WTC11 (cell line): ENCODE measurements around the gene LRTM1. TPM values are rescaled to one million over a fixed set of nuclear protein-coding genes. Genes with fewer than 3 reads are reported as not detected.
A peak's percentile ranks its signal among the peaks of the same experiment; 100 is the strongest.

Experiments
- ATAC-seq: fragments of 200-7000 bp; cut with Tn5 transposase; 2 replicates; pipeline ENCODE4 v1.10.0; 2021; ENCODE audit warnings: mild to moderate bottlenecking, moderate library complexity
- CTCF ChIA-PET: fragments of 300-600 bp; sonication (Branson Sonifier 250); formaldehyde crosslinking; loops from one replicate; lab custom pipeline; 2021; ENCODE audit warnings: antibody characterized with exemption; lab: Charles Lee
- POLR2A ChIA-PET: fragments of 350-600 bp; sonication (Branson Sonifier 250); formaldehyde crosslinking; loops from one replicate; lab custom pipeline; 2021; ENCODE audit warnings: antibody characterized with exemption; lab: Charles Lee
- DNase-seq: peaks from one replicate; pipeline ENCODE4 v3.0.0; 2021; ENCODE audit warnings: low spot score
- H3K27ac Mint-ChIP-seq: 2 replicates; pipeline ENCODE4 v1.8.0; 2021; ENCODE audit warnings: mixed read lengths
- H3K27me3 Mint-ChIP-seq: 2 replicates; pipeline ENCODE4 v1.8.0; 2021; ENCODE audit warnings: low read depth, mild to moderate bottlenecking, moderate library complexity, mixed read lengths
- H3K36me3 Mint-ChIP-seq: 2 replicates; pipeline ENCODE4 v1.8.0; 2021; ENCODE audit warnings: mixed read lengths
- H3K4me1 Mint-ChIP-seq: 2 replicates; pipeline ENCODE4 v1.8.0; 2022; ENCODE audit warnings: mixed read lengths
- H3K4me3 Mint-ChIP-seq: 2 replicates; pipeline ENCODE4 v1.8.0; 2021; ENCODE audit warnings: mild to moderate bottlenecking, moderate library complexity, mixed read lengths
- H3K9me3 Mint-ChIP-seq: 2 replicates; pipeline ENCODE4 v1.8.0; 2021; ENCODE audit warnings: mixed read lengths
- CREM ChIP-seq: sonication (generic); formaldehyde crosslinking; IDR thresholded peaks from 2 replicates; pipeline ENCODE4 v1.8.1; 2022; ENCODE audit warnings: mild to moderate bottlenecking, missing genetic modification reagents, moderate library complexity
- ETV6 ChIP-seq: sonication (generic); formaldehyde crosslinking; IDR thresholded peaks from 2 replicates; pipeline ENCODE4 v1.8.1; 2022; ENCODE audit warnings: mild to moderate bottlenecking, missing genetic modification reagents
- GRHL2 ChIP-seq: fragments of 250-450 bp; sonication (Bioruptor Pico); IDR thresholded peaks from 2 replicates; pipeline ENCODE4 v1.8.0; 2022; ENCODE audit warnings: mild to moderate bottlenecking, moderate library complexity; ENCODE audit not compliant: insufficient replicate concordance, severe bottlenecking
- JUN ChIP-seq: sonication (generic); formaldehyde crosslinking; IDR thresholded peaks from 2 replicates; pipeline ENCODE4 v1.8.0; 2023; ENCODE audit warnings: mild to moderate bottlenecking, missing genetic modification reagents
- NFE2L1 ChIP-seq: sonication (generic); formaldehyde crosslinking; IDR thresholded peaks from 2 replicates; pipeline ENCODE4 v1.8.1; 2023; ENCODE audit warnings: missing genetic modification reagents
- SOX15 ChIP-seq: fragments of 250-450 bp; sonication (Bioruptor Pico); IDR thresholded peaks from 2 replicates; pipeline ENCODE4 v1.9.0; 2021; ENCODE audit warnings: mild to moderate bottlenecking
- total RNA-seq: library from RNA; stranded (reverse); gene quantifications from 3 replicates; pipeline ENCODE4 v1.2.3, GENCODE V29; 2021
- TF ChIP-seq, protein P1 (sequence below): sonication (generic); formaldehyde crosslinking; IDR thresholded peaks from 2 replicates; pipeline ENCODE4 v1.8.0; 2023; ENCODE audit warnings: missing genetic modification reagents, mild to moderate bottlenecking, borderline replicate concordance
- TF ChIP-seq, protein P2 (sequence below): sonication (generic); formaldehyde crosslinking; IDR thresholded peaks from 2 replicates; pipeline ENCODE4 v1.8.0; 2022; ENCODE audit warnings: mild to moderate bottlenecking, missing genetic modification reagents
- TF ChIP-seq, protein P3 (sequence below): sonication (generic); formaldehyde crosslinking; IDR thresholded peaks from 2 replicates; pipeline ENCODE4 v1.8.0; 2022; ENCODE audit warnings: missing genetic modification reagents
- TF ChIP-seq, protein P4 (sequence below): sonication (generic); formaldehyde crosslinking; IDR thresholded peaks from 2 replicates; pipeline ENCODE4 v1.8.0; 2023; ENCODE audit warnings: missing genetic modification reagents
- TF ChIP-seq, protein P5 (sequence below): fragments of 250-450 bp; sonication (Bioruptor Pico); IDR thresholded peaks from 2 replicates; pipeline ENCODE4 v1.9.0; 2021; ENCODE audit warnings: moderate library complexity, mild to moderate bottlenecking, inconsistent platforms, borderline replicate concordance
- TF ChIP-seq, protein P6 (sequence below): fragments of 250-450 bp; sonication (Bioruptor Pico); conservative IDR thresholded peaks from 2 replicates; pipeline ENCODE4 v1.9.0; 2021; ENCODE audit warnings: mild to moderate bottlenecking

LRTM1 gene
- total RNA-seq, 1 experiment from 2014 or later = not detected

DNA sequence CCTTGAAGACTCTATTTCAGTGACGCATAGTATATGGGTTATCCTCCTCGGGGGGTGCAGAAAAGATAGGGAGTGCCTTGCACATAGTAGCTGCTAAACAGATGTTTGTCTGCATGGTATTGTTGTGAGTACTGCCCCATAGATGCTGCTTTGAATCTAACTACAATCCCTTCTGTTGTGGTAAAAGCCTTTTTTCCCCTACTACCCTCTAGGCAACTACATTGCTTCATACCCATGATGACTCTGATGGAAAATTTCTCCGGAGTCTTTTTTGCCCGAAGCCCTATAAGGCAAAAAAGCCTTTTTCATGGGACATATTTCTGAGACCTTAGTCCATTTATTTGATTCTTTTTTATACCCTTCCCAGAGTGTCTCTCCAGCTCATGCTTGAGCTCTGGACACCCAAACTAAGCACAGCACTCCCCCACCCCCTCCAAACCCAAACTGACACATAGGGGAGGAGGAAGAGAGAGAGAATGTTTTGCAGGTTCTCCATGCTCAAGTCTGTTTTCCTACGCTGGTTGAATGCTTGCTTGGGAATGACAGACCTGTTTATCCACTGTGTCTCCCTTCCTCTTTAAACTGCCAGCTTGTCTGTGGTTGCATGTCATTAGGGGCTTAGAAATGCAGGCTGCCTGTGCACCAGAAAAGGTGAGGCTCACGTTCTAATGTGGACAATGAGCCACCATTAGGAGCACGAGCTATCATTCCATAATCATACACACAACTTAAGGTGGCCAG lies 52.9 kb downstream of the LRTM1 start (continued):
- TF ChIP-seq, protein P1, sequence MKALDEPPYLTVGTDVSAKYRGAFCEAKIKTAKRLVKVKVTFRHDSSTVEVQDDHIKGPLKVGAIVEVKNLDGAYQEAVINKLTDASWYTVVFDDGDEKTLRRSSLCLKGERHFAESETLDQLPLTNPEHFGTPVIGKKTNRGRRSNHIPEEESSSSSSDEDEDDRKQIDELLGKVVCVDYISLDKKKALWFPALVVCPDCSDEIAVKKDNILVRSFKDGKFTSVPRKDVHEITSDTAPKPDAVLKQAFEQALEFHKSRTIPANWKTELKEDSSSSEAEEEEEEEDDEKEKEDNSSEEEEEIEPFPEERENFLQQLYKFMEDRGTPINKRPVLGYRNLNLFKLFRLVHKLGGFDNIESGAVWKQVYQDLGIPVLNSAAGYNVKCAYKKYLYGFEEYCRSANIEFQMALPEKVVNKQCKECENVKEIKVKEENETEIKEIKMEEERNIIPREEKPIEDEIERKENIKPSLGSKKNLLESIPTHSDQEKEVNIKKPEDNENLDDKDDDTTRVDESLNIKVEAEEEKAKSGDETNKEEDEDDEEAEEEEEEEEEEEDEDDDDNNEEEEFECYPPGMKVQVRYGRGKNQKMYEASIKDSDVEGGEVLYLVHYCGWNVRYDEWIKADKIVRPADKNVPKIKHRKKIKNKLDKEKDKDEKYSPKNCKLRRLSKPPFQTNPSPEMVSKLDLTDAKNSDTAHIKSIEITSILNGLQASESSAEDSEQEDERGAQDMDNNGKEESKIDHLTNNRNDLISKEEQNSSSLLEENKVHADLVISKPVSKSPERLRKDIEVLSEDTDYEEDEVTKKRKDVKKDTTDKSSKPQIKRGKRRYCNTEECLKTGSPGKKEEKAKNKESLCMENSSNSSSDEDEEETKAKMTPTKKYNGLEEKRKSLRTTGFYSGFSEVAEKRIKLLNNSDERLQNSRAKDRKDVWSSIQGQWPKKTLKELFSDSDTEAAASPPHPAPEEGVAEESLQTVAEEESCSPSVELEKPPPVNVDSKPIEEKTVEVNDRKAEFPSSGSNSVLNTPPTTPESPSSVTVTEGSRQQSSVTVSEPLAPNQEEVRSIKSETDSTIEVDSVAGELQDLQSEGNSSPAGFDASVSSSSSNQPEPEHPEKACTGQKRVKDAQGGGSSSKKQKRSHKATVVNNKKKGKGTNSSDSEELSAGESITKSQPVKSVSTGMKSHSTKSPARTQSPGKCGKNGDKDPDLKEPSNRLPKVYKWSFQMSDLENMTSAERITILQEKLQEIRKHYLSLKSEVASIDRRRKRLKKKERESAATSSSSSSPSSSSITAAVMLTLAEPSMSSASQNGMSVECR = no peak
- no peak for TF ChIP-seq CREM (CRISPR knock-in tag)
- TF ChIP-seq, protein P2, sequence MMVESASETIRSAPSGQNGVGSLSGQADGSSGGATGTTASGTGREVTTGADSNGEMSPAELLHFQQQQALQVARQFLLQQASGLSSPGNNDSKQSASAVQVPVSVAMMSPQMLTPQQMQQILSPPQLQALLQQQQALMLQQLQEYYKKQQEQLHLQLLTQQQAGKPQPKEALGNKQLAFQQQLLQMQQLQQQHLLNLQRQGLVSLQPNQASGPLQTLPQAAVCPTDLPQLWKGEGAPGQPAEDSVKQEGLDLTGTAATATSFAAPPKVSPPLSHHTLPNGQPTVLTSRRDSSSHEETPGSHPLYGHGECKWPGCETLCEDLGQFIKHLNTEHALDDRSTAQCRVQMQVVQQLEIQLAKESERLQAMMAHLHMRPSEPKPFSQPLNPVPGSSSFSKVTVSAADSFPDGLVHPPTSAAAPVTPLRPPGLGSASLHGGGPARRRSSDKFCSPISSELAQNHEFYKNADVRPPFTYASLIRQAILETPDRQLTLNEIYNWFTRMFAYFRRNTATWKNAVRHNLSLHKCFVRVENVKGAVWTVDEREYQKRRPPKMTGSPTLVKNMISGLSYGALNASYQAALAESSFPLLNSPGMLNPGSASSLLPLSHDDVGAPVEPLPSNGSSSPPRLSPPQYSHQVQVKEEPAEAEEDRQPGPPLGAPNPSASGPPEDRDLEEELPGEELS (CRISPR knock-in tag) = no peak

DNA sequence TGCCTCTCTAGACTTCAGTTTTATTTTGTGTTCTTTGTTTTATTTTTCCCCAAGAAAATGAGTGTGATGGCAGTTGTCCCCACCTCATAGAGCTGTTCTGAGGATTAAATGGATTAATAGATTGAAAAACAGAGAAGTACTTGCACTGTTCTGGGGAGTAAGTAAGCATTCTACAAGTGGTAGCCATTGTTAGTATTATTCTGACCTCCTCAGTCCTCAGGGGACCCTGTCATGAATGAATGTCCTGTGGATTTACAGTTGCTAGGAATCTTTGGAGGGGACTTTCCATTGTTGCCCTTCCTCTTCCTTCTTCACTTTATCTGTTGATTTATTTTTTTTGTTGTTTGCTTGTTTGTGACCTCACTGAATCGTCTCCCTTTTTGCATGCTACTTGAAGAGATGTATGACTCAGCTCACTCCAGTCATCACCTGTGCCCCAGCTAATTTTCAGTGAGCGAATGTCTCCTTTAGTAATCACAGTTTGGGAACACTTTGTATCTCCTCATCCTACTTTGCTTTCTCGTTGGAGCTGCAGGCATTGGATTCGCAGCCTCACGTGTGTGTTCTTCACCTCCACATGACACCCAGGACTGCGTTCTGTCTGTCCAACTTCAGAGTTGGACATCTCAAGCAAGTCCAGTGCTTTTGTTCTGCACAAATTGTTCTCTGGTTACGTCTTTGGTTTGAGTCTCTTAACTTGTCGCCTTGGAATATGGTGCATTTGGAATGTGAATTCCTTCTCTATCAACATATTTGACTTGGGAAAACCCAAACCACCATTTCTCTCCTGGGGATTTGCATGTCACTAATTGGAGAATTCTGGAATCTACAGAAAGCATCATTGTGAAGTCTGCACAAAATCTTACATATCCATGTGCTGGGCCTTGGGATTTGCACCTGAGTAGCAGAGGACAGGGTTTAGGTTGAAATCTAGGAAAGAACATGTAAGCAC lies 54.5 kb downstream of the LRTM1 start:
- H3K27me3 Mint-ChIP-seq = no peaks in the 10 kb centered on the region
- H3K9me3 Mint-ChIP-seq = no peaks in the 10 kb centered on the region
- no peaks in the 10 kb centered on the region for H3K36me3 Mint-ChIP-seq
- no peak for DNase-seq
- ATAC-seq = peak; percentile 64
- ChIA-PET CTCF (interaction anchor here (0.7 to 1.7 kb wide), 3 partner anchors 19 to 42 kb away, joined by 3 to 4 read pairs (median 4); no protein-coding TSS in a partner anchor), POLR2A (no interaction called here)
- peaks cover 26% of the 10 kb centered on the region for H3K4me1 Mint-ChIP-seq
- TF ChIP-seq ETV6 (no peak), SOX15 (no peak), JUN (no peak), NFE2L1 (CRISPR knock-in tag) (no peak), GRHL2 (CRISPR knock-in tag) (no peak)
- TF ChIP-seq, protein P3, sequence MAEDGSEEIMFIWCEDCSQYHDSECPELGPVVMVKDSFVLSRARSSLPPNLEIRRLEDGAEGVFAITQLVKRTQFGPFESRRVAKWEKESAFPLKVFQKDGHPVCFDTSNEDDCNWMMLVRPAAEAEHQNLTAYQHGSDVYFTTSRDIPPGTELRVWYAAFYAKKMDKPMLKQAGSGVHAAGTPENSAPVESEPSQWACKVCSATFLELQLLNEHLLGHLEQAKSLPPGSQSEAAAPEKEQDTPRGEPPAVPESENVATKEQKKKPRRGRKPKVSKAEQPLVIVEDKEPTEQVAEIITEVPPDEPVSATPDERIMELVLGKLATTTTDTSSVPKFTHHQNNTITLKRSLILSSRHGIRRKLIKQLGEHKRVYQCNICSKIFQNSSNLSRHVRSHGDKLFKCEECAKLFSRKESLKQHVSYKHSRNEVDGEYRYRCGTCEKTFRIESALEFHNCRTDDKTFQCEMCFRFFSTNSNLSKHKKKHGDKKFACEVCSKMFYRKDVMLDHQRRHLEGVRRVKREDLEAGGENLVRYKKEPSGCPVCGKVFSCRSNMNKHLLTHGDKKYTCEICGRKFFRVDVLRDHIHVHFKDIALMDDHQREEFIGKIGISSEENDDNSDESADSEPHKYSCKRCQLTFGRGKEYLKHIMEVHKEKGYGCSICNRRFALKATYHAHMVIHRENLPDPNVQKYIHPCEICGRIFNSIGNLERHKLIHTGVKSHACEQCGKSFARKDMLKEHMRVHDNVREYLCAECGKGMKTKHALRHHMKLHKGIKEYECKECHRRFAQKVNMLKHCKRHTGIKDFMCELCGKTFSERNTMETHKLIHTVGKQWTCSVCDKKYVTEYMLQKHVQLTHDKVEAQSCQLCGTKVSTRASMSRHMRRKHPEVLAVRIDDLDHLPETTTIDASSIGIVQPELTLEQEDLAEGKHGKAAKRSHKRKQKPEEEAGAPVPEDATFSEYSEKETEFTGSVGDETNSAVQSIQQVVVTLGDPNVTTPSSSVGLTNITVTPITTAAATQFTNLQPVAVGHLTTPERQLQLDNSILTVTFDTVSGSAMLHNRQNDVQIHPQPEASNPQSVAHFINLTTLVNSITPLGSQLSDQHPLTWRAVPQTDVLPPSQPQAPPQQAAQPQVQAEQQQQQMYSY (CRISPR knock-in tag) = no peak
- TF ChIP-seq, protein P4, sequence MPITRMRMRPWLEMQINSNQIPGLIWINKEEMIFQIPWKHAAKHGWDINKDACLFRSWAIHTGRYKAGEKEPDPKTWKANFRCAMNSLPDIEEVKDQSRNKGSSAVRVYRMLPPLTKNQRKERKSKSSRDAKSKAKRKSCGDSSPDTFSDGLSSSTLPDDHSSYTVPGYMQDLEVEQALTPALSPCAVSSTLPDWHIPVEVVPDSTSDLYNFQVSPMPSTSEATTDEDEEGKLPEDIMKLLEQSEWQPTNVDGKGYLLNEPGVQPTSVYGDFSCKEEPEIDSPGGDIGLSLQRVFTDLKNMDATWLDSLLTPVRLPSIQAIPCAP (CRISPR knock-in tag) = no peak
- TF ChIP-seq, protein P5, sequence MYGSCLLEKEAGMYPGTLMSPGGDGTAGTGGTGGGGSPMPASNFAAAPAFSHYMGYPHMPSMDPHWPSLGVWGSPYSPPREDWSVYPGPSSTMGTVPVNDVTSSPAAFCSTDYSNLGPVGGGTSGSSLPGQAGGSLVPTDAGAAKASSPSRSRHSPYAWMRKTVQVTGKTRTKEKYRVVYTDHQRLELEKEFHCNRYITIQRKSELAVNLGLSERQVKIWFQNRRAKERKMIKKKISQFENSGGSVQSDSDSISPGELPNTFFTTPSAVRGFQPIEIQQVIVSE (CRISPR knock-in tag) = no peak
- TF ChIP-seq, protein P6, sequence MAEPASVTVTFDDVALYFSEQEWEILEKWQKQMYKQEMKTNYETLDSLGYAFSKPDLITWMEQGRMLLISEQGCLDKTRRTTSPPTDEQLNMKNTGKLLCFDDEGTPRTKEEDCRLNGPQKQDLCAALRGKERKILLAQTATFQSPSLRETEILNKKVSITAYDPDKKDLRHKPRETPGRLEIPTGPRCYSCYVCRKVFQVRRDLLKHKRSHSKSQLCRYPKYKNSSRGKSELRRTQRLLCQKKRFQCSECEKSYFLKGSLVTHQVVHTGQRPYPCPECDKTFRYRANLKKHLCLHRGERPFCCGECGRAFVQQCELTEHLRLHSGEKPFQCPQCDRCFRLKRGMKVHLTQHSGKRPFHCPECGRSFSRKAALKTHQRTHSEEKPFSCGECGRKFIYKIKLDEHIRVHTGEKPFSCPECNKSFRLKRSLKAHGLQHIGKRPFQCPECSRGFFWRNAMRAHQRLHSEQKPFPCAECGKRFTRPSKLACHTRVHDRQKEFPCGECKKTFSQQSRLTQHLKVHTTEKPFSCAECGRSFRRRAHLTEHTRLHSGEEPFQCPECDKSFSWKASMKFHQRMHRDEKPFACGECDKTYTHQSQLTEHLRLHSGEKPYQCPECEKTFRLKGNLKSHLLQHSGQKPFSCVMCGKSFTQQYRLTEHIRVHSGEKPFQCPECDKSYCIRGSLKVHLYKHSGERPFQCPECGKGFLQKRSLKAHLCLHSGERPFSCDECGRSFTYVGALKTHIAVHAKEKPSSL (CRISPR knock-in tag) = no peak
- no peak overlapping the region for H3K4me3 Mint-ChIP-seq
- H3K27ac Mint-ChIP-seq = no peak overlapping the region
